Measurements from ENCODE around the gene GXYLT1.
A peak's percentile ranks its signal among the peaks of the same experiment; 100 is the strongest.
"Not testable (repeated sequence)": the region's sequence is repeated elsewhere in the genome, so short reads cannot be mapped to it uniquely, and the experiment has no call there.

GXYLT1 gene, protein sequence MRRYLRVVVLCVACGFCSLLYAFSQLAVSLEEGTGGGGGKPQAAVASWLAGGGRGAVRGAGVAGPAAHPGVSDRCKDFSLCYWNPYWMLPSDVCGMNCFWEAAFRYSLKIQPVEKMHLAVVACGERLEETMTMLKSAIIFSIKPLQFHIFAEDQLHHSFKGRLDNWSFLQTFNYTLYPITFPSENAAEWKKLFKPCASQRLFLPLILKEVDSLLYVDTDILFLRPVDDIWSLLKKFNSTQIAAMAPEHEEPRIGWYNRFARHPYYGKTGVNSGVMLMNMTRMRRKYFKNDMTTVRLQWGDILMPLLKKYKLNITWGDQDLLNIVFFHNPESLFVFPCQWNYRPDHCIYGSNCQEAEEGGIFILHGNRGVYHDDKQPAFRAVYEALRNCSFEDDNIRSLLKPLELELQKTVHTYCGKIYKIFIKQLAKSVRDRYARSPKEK

DNA sequence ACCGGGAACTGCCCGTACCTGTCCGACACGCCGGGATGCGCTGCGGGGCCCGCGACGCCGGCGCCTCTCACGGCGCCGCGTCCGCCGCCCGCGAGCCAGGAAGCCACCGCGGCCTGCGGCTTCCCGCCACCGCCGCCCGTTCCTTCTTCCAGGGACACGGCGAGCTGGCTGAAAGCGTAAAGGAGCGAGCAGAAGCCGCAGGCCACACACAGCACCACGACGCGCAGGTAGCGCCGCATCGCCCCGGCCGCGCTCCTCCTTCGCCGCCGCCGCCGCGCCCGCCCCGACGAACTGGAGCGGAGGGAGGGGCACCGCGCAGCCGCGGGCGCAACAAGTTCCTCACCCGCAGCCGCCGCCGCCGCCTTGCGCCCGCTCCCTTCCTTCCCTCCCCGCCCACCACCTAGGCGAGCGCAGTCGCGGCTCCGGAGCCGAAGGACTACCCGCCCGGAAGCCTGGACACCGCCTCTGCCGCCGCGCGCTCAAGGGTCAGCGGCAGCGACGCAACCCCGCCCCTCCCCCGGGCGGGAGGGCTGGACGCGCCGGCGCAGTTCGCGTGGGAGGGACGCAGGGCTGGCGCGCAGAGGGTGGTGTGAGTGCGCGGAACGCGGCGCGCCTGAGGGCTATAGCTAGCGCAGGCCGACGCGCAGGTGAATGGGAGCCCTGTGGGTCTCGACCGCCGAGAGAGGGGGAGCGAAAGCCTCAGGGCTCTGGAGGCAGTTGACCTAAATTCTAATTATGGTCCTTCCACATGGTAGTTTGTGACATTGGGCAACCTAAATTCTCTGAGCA lies at the start of gene GXYLT1:
Gene GXYLT1, minus strand, starts transcription at position 467 of the 789 bp plus-strand sequence. Its CDS starts 228 bp downstream, at position 239.
- peak; percentile 86 for DNase-seq

DNA sequence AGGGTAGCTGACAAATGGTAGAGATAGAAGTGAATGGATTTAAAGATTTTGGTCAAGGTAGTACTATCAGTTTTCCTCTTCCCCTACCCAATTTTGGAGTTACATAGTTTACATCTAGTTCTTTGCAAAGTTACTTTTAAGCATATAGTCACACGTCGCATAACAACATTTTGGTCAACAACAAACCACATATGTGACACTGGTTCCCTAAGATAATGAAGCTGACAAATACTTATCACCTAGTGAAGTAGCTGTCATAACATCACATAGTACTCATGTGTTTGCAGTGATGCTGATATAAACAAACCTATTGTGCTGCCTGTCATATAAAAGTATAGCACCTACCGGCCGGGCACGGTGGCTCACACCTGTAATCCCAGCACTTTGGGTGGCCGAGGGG lies 48.0 kb upstream of the GXYLT1 start:
- no peak for DNase-seq

DNA sequence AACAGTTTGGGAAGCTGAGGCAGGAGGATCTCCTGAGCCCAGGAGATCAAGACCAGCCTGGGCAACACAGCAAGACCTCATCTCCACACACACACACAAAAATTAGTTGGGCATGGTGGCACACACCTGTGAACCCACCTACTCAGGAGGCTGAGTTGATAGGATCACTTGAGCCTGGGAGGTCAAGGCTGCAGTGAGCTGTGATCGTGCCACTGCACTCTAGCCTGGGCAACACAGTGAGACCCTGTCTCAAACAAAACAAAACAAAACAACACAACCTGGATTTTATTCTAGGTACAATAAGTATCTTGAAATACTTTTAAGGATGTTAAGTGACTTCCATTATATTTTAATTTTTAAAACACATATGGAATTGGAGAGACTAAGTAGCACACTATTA lies 47.6 kb upstream of the GXYLT1 start:
- DNase-seq = no peak

DNA sequence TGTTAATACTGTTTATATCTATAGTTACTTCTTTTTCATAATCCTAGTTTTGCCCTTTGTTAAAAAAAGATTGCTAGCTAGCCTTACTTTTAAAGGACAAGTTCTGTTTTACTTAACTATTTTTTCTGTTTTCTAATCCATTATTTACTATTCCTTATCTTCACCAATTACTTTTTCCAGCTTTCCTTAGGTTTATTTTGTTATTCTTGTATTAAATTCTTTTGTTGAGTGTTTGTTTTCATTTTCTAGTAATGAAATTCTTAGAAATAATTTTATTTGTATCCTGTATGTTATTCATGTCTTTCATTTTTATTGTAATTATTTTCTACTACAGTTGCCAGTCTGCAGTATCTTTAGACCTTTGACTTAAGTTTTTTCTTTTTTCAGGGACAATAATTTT lies 45.7 kb upstream of the GXYLT1 start:
- no peak for DNase-seq

DNA sequence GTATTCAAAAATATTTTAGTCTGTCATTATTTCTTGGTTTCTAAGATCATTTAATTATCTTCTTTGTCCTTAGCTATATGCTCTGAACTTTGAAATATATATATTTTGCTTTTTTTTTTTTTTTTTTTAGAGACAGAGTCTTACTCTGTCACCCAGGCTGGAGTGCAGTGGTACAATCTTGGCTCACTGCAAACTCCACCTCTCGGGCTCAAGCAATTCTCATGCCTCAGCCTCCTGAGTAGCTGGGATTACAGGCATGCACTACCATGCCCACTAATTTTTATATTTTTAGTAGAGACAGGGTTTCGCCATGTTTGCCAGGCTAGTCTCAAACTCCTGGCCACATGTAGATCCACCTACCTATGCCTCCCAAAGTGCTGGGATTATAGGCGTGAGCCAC lies 43.6 kb upstream of the GXYLT1 start:
- not testable (repeated sequence) for DNase-seq

DNA sequence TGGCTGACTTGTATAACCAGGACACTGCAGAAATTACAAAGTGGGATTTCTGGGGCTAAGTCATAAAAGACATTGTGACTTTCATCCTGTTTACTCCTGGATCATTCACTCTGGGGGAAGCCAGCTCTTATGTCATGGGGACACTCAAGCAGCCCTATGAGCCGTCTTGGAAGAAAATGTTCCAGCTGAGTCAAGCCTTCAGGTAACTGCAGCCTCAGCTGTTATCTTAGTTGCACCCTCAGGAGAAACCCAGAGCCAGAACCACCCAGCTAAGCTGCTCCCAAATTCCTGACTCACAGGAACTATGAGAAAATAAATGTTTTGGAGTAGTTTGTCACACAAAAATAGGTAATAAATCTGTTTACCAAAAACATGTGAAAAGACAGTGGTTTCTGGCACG lies 43.1 kb upstream of the GXYLT1 start:
- DNase-seq = no peak

DNA sequence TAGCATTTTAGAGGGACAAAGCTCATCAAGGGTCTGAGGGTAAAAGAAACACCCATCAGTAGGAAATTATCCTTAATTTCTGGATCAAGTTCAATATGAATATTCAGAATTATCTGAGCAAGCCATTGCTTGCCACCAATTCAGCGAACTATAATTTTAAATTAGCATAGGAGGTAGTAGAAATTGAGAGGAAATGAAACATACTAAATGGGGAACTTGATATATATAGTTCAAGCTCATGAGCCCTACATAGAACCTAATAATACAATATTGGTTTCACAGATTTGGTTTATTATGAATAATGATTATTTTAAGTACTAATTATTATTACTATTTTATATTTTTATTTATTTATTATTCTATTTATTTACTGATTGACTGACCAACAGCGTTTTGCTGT lies 42.1 kb upstream of the GXYLT1 start:
- DNase-seq = no peak

DNA sequence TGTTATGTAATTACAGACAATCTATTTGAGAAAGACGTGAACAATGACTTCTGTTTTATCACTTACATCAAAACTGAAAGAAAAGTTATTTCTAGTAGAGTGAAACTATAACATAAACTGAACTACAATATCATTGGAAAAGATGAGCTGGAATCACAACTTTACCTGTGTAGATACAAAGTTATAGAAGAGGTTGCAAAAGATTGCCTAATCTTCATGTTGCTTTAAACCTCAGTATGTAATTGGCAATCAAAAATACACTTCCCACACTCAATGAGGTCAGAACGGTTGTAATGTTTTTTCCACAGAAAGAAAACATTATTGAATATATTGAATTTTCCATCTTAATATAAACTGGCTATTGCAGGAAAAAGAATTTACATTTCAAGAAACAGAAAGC lies 37.7 kb upstream of the GXYLT1 start:
- no peak for DNase-seq

DNA sequence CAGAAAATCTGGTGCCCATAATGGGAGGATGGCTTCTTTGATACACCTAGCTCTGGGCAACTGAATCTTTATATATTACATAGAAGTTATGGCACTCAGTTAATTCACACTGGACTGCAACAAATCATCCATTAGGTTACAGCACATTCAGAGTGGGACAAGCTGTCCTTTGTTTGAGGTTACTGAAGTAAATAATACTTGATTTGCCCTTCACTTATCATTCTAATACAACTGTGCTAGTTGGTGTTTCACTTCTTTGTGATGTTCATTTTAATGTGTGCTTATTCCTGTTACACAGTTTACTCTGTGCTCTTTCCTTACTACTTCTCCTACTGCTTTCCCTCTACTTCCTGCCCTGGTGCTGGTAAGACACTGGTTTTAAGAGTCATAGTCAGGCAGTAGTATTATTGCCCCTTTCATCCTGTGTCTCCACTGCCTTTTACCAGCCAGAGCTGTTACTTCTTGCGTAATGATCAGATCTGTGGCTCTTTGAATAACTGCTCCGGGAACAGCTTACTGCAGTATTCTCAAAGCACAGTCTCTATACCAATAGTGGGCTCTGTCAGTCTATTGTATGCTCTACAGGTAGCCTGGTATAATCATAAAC lies 36.4 kb upstream of the GXYLT1 start:
- DNase-seq = no peak

DNA sequence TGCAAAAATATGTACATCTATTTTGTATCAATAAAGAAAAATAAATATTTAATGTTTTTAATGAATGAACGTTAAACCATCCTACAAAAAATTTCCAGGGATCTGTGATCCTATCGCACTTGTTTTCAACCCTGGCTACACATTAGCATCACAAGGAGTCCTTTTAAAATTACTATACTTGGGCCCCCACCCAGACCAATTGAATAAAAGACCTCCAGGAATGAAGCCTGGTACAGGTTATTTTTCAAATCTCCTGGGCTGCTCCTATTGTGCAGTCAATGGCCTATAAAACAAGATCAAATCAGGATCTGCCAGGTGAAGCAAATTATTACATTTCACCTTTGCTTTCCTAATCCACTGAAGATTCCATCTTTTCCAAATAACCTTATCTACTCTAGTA lies 33.4 kb upstream of the GXYLT1 start:
- DNase-seq = no peak

DNA sequence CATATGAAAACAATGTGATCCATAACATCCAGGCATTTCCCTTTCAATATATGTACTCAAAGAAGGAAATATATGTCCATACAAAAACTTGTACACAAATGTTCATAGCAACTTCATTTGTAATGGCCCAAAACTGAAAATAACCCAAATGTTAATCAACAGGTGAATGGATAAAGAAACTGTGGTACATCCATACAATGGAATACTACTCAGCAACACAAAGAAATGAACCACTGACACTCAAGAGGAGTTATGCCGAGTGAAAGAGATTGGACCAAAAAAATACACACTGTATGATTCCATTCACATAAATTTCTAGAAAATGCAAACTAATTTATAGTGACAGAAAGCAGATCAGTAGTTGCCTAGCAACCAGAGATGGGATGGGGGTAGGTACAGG lies 30.3 kb upstream of the GXYLT1 start:
- DNase-seq = no peak

DNA sequence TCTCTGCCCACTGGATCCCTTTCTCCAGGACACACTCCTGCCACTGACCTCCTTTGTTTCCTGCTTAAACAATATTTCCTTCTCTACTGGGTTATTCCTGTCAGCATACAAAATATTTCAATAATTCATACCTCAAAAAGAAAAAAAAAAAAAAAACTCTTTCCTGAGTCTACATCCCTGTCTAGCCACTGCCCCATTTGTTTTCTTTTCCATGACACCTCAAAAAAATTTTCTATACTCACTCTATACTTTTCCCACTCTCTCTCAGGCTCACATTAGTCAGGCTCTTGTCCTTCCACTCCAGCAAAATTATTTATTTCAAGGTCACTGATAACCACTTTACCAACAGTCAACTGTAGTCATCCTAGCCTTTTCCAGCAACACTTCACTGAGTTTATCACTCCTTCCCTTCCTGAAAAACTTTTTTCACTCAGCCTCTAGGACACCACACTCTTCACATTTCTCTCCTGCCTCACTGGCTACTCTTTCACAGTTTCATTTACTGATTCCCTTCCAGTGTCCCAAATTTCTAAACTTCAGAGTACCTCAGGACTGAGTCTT lies 29.4 kb upstream of the GXYLT1 start:
- DNase-seq = no peak

DNA sequence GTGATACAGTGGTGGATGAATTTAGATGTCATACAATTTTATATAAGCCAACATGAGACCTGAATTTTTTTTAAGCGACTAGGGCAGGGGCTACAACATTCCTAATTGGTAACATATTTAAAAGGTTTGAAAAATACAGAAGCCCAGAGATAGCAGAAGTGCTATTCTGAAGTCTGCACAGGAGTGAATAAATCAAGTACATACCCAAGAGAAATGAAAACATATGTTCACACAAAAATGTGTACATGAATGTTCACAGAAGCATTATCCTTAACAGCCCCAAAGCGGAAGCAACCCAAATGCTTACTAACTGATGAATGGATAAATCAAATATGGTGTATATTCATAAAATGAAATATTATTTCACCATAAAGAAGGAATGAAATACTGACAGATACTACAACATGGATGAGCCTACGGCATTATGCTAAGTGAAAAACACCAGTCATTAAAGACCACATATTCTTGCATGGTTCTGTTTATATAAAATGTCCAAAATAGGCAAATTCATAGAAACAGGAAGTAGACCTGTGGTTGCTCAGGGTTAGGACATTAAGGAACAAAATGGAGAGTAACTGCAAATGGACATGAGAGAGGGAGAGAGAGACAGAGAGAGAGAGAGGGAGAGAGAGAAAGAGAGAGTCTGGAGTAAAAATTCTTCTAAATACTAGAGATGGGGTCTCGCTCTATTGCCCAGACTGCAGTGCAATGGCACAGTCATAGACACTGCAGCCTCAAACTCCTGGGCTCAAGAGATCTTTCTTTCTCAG lies 28.0 kb upstream of the GXYLT1 start:
- DNase-seq = no peak

DNA sequence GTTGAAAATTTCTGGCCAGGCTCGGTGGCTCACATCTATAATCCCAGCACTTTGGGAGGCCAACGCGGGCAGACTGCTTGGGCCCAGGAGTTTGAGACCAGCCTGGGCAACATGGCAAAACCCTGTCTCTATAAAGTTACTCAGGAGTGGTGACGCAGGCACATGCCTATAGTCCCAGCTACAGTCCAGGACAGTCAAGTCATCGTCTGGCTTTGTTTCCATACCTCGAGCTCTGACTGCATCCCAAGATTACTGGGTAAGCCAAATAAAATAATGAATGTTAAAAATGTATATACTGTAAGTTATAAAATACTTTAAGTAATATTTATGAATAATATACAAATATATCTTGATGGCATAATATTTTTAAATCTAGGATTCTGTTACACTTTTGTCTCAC lies 23.0 kb upstream of the GXYLT1 start:
- DNase-seq = no peak

DNA sequence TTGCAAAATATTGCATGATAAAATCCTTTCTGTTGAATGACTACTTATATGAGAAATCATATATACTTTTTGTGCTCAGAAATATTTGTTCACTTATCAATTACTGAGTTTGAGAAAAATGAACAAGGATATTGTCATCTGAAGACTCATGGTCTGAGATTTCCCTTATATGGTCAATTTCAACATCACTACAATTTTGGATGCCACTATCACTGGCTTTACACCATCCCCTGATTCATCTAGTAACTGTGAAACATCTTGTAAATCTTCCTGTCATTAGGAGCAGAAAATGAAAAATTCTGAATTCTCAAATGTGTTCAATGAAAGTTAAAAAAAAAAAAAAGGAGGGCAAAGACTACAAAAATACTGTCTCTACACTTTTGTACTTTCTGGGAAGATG lies 21.8 kb upstream of the GXYLT1 start:
- DNase-seq = no peak

DNA sequence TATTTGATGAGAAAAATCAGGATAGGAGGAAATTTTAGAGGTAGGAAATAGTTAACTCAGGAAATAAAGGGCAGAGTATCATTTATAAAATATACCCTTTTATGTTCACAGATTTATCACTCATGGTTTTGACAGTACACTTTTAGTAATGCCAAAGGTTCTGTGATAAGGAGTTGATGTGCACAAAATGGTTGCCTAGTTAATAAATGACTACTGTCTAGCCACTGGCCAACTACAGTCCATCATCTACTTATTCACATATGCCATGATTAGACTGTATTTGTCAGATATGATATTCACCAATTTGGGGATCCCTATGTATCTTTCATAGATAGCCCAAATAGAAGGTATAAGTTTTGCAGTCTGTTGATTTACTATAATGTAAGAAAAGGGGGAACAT lies 19.2 kb upstream of the GXYLT1 start:
- no peak for DNase-seq

DNA sequence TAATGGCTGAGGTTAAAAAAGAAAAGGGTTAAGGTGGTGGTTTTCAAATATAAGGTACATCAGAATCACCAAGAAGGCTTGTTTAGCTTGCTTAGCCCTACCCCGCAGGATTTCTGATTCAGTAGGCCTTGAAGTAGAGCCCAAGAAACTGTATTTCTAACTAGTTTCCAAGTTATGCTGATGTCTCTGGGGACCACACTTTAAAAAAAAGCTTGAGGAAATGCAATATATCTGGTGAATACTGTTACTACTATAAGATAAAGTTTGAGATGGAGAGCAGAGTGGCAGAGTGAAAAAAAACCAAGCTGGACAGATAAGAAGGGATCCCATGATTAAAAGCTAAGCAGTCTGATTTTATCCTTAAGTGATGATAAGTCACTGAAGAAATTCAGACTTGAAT lies 18.3 kb upstream of the GXYLT1 start:
- no peak for DNase-seq

DNA sequence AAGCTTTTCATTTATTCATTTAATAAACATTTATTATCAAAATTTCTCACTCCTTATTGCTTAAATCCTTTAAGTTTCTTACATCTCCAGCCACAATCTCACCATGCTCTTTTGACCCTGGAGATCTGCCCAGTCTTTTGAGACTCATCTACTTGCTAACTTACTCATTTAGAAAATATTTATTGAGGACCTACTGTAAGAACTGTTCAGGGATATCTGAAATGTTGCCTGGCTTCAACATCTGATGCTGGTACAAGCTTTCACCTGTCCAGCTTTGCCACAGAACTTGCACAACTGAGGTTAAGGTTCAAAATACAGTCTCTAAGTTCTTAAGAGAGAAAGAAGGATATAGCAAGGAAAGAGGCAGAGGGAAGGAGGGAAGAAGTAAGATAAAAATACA lies 17.5 kb upstream of the GXYLT1 start:
- no peak for DNase-seq

DNA sequence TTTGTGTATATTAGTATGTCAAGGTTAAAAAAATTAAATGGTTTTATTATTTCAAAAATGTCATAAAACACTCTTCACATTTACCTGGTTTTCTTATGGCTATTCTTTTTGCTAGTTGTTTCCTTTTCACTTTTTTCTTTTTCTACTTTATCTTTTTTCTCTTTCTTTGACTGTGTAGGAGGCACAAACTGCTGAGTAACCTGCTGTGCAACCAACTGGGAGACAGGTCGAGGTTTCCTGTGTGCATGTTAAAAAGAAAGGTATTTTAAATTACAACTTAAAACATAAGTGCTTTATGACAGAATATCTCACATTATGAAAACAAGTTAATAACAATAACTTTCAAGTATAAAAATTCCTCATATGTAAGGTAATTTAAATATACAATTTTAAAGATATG lies 16.9 kb upstream of the GXYLT1 start:
- DNase-seq = no peak

DNA sequence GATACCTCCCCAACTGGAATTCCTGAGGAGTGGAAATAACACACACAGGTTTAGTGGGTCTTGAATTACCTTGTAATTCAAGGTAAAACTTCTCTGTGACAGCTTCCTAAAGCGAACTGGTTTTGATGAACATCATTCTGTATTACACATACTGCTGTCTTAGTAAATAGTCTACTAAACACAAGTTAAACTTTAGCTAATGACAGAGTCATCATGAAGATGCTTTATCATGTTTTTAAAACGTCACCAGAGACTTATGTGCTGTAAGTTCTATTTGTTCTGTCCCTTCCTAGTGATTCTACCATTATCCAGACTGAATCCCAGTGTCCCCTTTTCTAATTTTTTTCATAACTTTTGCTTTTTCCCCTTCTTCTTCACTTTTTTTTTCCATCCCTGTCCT lies 11.6 kb upstream of the GXYLT1 start:
- DNase-seq = no peak

DNA sequence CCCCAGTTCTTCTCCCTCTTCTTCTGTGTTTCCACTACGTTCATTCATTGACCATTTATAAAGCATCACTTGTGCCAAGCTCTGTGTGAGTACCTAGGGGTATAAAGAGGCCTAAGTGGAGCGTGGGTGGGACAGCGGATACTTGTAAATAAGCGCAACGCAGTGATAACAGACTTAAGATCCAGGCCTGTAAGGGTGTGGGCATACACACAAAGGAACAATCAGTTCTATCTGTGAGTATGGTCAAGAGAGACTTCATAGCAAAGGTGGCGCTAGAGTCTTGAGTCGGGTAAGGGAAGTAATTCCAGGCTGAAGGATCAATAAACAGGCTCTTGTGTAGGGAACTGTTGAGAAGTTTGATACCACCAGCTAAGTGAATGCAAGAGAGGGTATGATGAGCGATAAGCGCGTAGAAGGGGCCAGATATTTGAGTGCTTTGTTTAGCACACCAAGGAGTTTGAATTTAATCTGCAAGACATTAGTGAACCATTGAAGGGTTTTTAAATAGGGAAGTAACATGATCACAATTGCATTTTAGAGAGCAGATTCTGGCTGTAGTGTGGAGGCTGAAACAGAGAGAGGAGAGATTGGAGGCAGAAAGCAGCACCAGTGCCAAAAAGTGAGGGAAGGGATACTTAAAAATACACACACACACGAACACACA lies 1.0 kb upstream of the GXYLT1 start:
- no peak for DNase-seq

DNA sequence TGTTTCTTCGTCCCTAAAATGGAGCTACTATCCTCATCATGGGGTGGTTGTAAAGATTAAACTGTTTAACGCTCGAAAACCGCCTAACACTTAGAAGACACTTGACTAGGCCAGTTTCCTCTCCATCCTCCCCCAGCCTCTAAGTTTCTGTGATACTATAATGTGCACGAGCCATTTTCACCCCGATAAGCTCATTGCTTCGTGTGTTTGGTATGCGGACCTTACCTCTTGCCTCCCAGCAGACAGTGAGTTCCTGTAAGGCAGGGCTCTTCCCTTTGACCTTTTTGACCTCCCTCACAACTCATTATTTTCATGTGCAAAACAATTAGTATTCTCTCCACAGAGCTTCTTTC lies 499 bp upstream of the GXYLT1 start:
- no peak for DNase-seq

DNA sequence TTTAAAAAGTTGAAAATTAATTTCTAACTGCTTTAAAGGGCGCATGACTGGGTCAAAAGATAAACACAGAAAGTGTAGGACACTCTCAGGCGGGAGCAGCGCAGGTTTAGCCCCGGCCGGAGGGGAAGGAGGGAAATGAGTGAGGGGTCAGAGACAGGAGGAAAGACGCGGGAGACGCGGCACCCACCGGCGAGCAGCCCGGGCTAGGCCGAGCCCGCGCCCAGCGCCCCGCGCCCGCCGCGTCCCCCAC lies 591 bp downstream of the GXYLT1 start:
- DNase-seq = no peak
